K562 (cell line): ENCODE measurements around the gene MYOCD. TPM values are rescaled to one million over a fixed set of nuclear protein-coding genes. Genes with fewer than 3 reads are reported as not detected.

ENCODE experiments used
- ATAC-seq: fragments of 200-7000 bp; cut with Tn5 transposase; 3 replicates; pipeline ENCODE4 v1.9.1; 2020; ENCODE audit warnings: moderate library complexity
- BruUV-seq: library from RNA; stranded (reverse); fragments of 400-500 nt; replicated peaks from 2 replicates; lab custom pipeline; 2021; lab: Mats Ljungman, UMichigan
- CTCF ChIA-PET: fragments of 300-600 bp; formaldehyde crosslinking; extraction: SDS; loops from one replicate; lab custom pipeline; 2021; ENCODE audit warnings: low intra/inter-chr PET ratio; lab: Yijun Ruan, JAX
- POLR2A ChIA-PET: fragments of 300-600, 350-650 bp; sonication (Branson Sonifier 250); formaldehyde crosslinking; extraction: SDS; loops from one replicate; lab custom pipeline; 2021; ENCODE audit warnings: antibody characterized with exemption, inconsistent platforms; lab: Yijun Ruan, JAX
- DNase-seq, 4 experiments: peaks; one replicate each; pipeline versions ENCODE4 v3.0.0 to v3.0.0-alpha.2; 2011 to 2018; ENCODE audit warnings: low spot score in 3 of 4, mixed read lengths in 3 of 4; ENCODE audit errors: extremely low read depth in 1 of 4
- FAIRE-seq: peaks from 2 replicates; lab custom pipeline; 2011; peaks lifted over from hg19 to GRCh38; lab: Jason Lieb, UNC
- H2AFZ ChIP-seq: 2 replicates; pipeline ENCODE4 v1.6.0; 2011; ENCODE audit warnings: low read depth, low read length, control low read depth, inconsistent platforms
- H3K27ac ChIP-seq: fragments of 200-600 bp; 3 replicates; pipeline ENCODE4 v1.8.0; 2011; ENCODE audit warnings: low read depth, mild to moderate bottlenecking, control low read depth, inconsistent platforms, low read length, moderate library complexity, mixed read lengths; ENCODE audit errors: extremely low read depth
- H3K27me3 ChIP-seq, 2 experiments: fragments of 300-600 bp in 1 of 2; 2 replicates in 1 of 2; 3 replicates in 1 of 2; pipeline versions ENCODE4 v1.6.0 to v1.8.0; 2011; ENCODE audit warnings: inconsistent platforms in 2 of 2, low read length in 2 of 2, mild to moderate bottlenecking in 1 of 2, mixed read lengths in 1 of 2, moderate library complexity in 1 of 2; ENCODE audit not compliant: control insufficient read depth in 2 of 2, insufficient read depth in 2 of 2
- H3K36me3 ChIP-seq: fragments of 300-600 bp; 3 replicates; pipeline ENCODE4 v1.8.0; 2011; ENCODE audit warnings: mild to moderate bottlenecking, low read length, inconsistent platforms; ENCODE audit not compliant: control insufficient read depth, insufficient read depth
- H3K4me1 ChIP-seq, 2 experiments: fragments of 200-600 bp in 1 of 2; replicated peaks in 1 of 2; 2 replicates in 1 of 2; 3 replicates in 1 of 2; pipeline versions ENCODE4 v1.5.1 to v1.8.0; 2011; ENCODE audit warnings: inconsistent platforms in 2 of 2, low read length in 2 of 2, mild to moderate bottlenecking in 1 of 2, mixed read lengths in 1 of 2, moderate library complexity in 1 of 2; ENCODE audit not compliant: control insufficient read depth in 2 of 2, insufficient read depth in 2 of 2
- H3K4me2 ChIP-seq: 2 replicates; pipeline ENCODE4 v1.6.1; 2011; ENCODE audit warnings: low read length, control low read depth, inconsistent platforms, mixed read lengths; ENCODE audit not compliant: insufficient read depth
- H3K4me3 ChIP-seq: fragments of 200-600 bp; sonication (generic), shearing (Covaris generic); 2 replicates; pipeline ENCODE4 v1.5.1; 2016; ENCODE audit warnings: control low read depth, inconsistent platforms
- H3K79me2 ChIP-seq: fragments of 200-600 bp; 3 replicates; pipeline ENCODE4 v1.8.0; 2011; ENCODE audit warnings: low read length, inconsistent platforms; ENCODE audit not compliant: control insufficient read depth, insufficient read depth
- H3K9ac ChIP-seq, 2 experiments: 2 replicates each; pipeline versions ENCODE4 v1.6.0 to v1.6.1; 2011; ENCODE audit warnings: low read depth in 2 of 2, low read length in 2 of 2, control low read depth in 1 of 2, inconsistent platforms in 1 of 2, mild to moderate bottlenecking in 1 of 2, mixed read lengths in 1 of 2; ENCODE audit not compliant: insufficient read depth in 1 of 2
- H3K9me1 ChIP-seq: one replicate; pipeline ENCODE4 v1.6.0; 2011; ENCODE audit warnings: inconsistent platforms, mild to moderate bottlenecking, low read length, moderate library complexity; ENCODE audit not compliant: control insufficient read depth, insufficient read depth
- H3K9me3 ChIP-seq: replicated peaks from 2 replicates; pipeline ENCODE4 v1.5.1; 2011; ENCODE audit warnings: low read depth, low read length, inconsistent platforms; ENCODE audit not compliant: control insufficient read depth, insufficient read depth
- H4K20me1 ChIP-seq: replicated peaks from 2 replicates; pipeline ENCODE4 v1.6.1; 2011; ENCODE audit warnings: low read length, inconsistent platforms, mixed read lengths; ENCODE audit not compliant: control insufficient read depth, insufficient read depth
- CBX3 ChIP-seq, 2 experiments: IDR thresholded peaks; 1 replicate in 1 of 2; 2 replicates in 1 of 2; pipeline ENCODE4 v1.6.1; 2012; ENCODE audit warnings: inconsistent platforms in 2 of 2, low read length in 2 of 2, borderline replicate concordance in 1 of 2, control low read depth in 1 of 2
- MTA3 ChIP-seq: fragments of 450-650 bp; formaldehyde crosslinking; IDR thresholded peaks from 2 replicates; pipeline ENCODE4 v1.6.1; 2017; ENCODE audit warnings: mild to moderate bottlenecking, borderline replicate concordance
- RBM15 ChIP-seq: fragments of 200-400 bp; formaldehyde crosslinking; IDR thresholded peaks from 2 replicates; pipeline ENCODE4 v1.6.1; 2018; ENCODE audit warnings: mild to moderate bottlenecking, low read length, moderate library complexity; ENCODE audit not compliant: insufficient read depth
- STAT5A ChIP-seq: IDR thresholded peaks from 2 replicates; pipeline ENCODE4 v1.6.1; 2012; ENCODE audit warnings: low read length, inconsistent platforms, borderline replicate concordance
- TOE1 ChIP-seq, 2 experiments: fragments of 450-650 bp in 1 of 2; sonication (generic) in 1 of 2; formaldehyde crosslinking in 1 of 2; IDR thresholded peaks; 2 replicates each; pipeline versions ENCODE4 v1.7.1 to v1.8.0; 2016 to 2022; ENCODE audit warnings: borderline replicate concordance in 2 of 2, mild to moderate bottlenecking in 2 of 2, antibody characterized with exemption in 1 of 2, inconsistent platforms in 1 of 2, low read depth in 1 of 2, missing genetic modification reagents in 1 of 2, moderate library complexity in 1 of 2
- WGBS: fragments of 100-300 bp; shearing (Covaris generic); methylation state at CpG from one replicate; pipeline ENCODE4 v1.1.6; 2016; ENCODE audit warnings: low coverage, mixed read lengths; ENCODE audit not compliant: insufficient coverage; ENCODE audit errors: missing lambda C conversion rate; 5-methylcytosine and 5-hydroxymethylcytosine counted together
- in situ Hi-C: fragments of 300-500 bp; cut with MboI; formaldehyde crosslinking; loops from 4 replicates; pipeline ENCODE4 v1.15.0; 2018; ENCODE audit warnings: inconsistent platforms, mixed read lengths
- intact Hi-C: fragments of 100-400 bp; cut with micrococcal nuclease; formaldehyde crosslinking; loops from 2 replicates; pipeline ENCODE4 v1.14.2; 2022
- polyA plus RNA-seq, 8 experiments: library from polyadenylated mRNA; depleted of rRNA in 4 of 8; stranded (reverse) in 5 of 8; unstranded in 3 of 8; fragments of >200 nt; fragmentation: Nextera tagmentation in 2 of 8; fragmentation: Illumina TruSeq in 1 of 8; extraction: Ambion mirVana in 2 of 8; extraction: Trizol in 1 of 8; gene quantifications; 2 replicates each; pipeline versions ENCODE4 v1.2.1 to v1.2.3, GENCODE V29; 2011 to 2014; ENCODE audit warnings: inconsistent platforms in 1 of 8, missing spikeins in 1 of 8
- total RNA-seq, 7 experiments: library from RNA; depleted of rRNA in 6 of 7; stranded (reverse); fragments of >200 nt in 6 of 7; fragmentation: Illumina TruSeq in 2 of 7; extraction: Trizol in 2 of 7; gene quantifications; 2 replicates each; pipeline versions ENCODE4 v1.2.1 to v1.2.3, GENCODE V29; 2011 to 2021; ENCODE audit warnings: low replicate concordance in 1 of 7
- TF ChIP-seq, protein P1 (sequence below): sonication (generic); formaldehyde crosslinking; IDR thresholded peaks from 2 replicates; pipeline ENCODE4 v1.8.1; 2023; ENCODE audit warnings: mild to moderate bottlenecking, missing genetic modification reagents
- TF ChIP-seq, protein P2 (sequence below): fragments of 450-650 bp; IDR thresholded peaks from 2 replicates; pipeline ENCODE4 v1.6.1; 2016

Gene MYOCD
- total and polyA plus RNA-seq, 9 of the 15 experiments (the other 6 are each of a cell fraction or from before 2014, with no cell fraction given), result not detected

DNA sequence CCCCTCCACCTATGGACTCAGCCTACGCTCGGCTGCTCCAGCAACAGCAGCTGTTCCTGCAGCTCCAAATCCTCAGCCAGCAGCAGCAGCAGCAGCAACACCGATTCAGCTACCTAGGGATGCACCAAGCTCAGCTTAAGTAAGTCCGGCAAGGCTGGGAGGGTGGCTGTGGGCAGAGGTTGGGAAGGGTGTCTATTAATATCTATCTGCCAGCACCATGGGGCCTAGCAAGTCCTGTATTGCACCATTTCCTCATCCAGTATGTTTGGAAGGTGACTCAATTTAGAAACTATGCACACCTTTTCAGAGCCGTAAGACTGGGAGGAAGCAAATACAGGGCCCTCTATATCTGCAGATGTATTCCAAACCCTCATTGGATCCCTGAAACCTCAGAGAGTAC, 78.6 kb downstream of the MYOCD start:
- intact Hi-C loops, result loop anchor here (5.0 to 10.0 kb wide), 3 partner anchors 189 to 562 kb away; no protein-coding TSS in a partner anchor
- Histone ChIP-seq H4K20me1 (no peaks in the 10 kb centered on the region), H3K4me1 (no peaks in the 10 kb centered on the region), H3K4me2 (no peak overlapping the region), H3K9ac (no peak overlapping the region), H3K4me3 (no peak overlapping the region), H3K79me2 (no peaks in the 10 kb centered on the region), H3K27me3 (peaks cover 0 to 6% of the 10 kb centered on the region in 2 experiments; a peak in 2 of 5 replicates), H2AFZ (no peak overlapping the region), H3K9me3 (no peaks in the 10 kb centered on the region), H3K36me3 (no peaks in the 10 kb centered on the region), H3K27ac (no peak overlapping the region), H3K9me1 (no peaks in the 10 kb centered on the region)
- BruUV-seq, result no TSS peak
- TF ChIP-seq, protein P1, sequence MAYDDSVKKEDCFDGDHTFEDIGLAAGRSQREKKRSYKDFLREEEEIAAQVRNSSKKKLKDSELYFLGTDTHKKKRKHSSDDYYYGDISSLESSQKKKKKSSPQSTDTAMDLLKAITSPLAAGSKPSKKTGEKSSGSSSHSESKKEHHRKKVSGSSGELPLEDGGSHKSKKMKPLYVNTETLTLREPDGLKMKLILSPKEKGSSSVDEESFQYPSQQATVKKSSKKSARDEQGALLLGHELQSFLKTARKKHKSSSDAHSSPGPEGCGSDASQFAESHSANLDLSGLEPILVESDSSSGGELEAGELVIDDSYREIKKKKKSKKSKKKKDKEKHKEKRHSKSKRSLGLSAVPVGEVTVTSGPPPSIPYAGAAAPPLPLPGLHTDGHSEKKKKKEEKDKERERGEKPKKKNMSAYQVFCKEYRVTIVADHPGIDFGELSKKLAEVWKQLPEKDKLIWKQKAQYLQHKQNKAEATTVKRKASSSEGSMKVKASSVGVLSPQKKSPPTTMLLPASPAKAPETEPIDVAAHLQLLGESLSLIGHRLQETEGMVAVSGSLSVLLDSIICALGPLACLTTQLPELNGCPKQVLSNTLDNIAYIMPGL (CRISPR knock-in tag), result no peak
- TF ChIP-seq MTA3, result no peak
- TF ChIP-seq TOE1 (IDR thresholded peaks at IDR 0.05; ENCODE audit: borderline replicate concordance), result no peak
- TF ChIP-seq TOE1 (CRISPR knock-in tag; IDR thresholded peaks at IDR 0.05; ENCODE audit: borderline replicate concordance, low read depth), result no peak
- no peak for TF ChIP-seq CBX3 (IDR thresholded peaks at IDR 0.05; ENCODE audit: borderline replicate concordance in 1 of 2, low read length in 2 of 2)
- TF ChIP-seq, protein P2, sequence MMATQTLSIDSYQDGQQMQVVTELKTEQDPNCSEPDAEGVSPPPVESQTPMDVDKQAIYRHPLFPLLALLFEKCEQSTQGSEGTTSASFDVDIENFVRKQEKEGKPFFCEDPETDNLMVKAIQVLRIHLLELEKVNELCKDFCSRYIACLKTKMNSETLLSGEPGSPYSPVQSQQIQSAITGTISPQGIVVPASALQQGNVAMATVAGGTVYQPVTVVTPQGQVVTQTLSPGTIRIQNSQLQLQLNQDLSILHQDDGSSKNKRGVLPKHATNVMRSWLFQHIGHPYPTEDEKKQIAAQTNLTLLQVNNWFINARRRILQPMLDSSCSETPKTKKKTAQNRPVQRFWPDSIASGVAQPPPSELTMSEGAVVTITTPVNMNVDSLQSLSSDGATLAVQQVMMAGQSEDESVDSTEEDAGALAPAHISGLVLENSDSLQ, result no peak
- no peak for TF ChIP-seq RBM15
- TF ChIP-seq STAT5A, result no peak
- ChIA-PET POLR2A (no interaction called here), CTCF (no interaction called here)
- ATAC-seq, result no peak
- 5% methylated on average over 5 of the region's 5 CpGs for WGBS
- in situ Hi-C loops, result no loop called here
- DNase-seq, result no peak
- FAIRE-seq, result no peak
